ENCODE data around the gene MFAP4. TPM values are rescaled to one million over a fixed set of nuclear protein-coding genes. Genes with fewer than 3 reads are reported as not detected.
"Not testable (repeated sequence)": the region's sequence is repeated elsewhere in the genome, so short reads cannot be mapped to it uniquely, and the experiment has no call there.

Gene MFAP4
- total and polyA plus RNA-seq, 4 donors = 2.1 to 13.3 (median 5.7) TPM

GRCh38 chr17:19357351-19357750 is 29.6 kb downstream of the MFAP4 start (continued):
- TF ChIP-seq REST (IDR thresholded peaks at IDR 0.05) = no peak
- TF ChIP-seq NR2F2 (IDR thresholded peaks at IDR 0.05) = no peak

DNA sequence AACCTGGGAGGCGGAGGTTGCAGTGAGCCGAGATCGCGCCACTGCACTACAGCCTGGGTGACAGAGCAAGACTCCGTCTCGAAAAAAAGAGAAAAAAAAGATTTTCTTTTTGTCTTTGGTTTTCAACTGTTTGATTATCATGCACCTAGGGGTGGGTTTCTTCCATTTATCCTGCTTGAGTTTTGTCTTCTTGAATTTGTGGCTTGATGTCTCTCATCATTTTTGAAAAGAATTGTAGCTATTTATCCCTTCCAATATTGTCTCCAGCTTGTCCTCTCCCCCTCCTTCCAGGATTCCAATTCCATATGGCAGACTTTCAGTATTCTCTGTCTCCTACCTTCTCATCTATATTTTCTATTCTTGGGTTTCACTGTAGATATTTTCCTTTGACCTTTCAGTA is 32.2 kb downstream of the MFAP4 start:
- H3K4me1 ChIP-seq (ENCODE audit: control insufficient read depth in 4 of 4, insufficient read depth in 4 of 4, low read length in 3 of 4) = no peaks in the 10 kb centered on the region
- no peak overlapping the region for H3K27ac ChIP-seq (ENCODE audit: low read depth in 1 of 2, low read length in 2 of 2)
- WGBS = 89% methylated on average over 6 of the region's 6 CpGs
- no peak for TF ChIP-seq GABPA (IDR thresholded peaks at IDR 0.05 in 1 of 2, conservative IDR thresholded peaks at IDR 0.05 in 1 of 2)
- TF ChIP-seq SP1 (IDR thresholded peaks at IDR 0.05) = no peak
- TF ChIP-seq RAD21 (IDR thresholded peaks at IDR 0.05) = no peak
- no peak for TF ChIP-seq ATF3 (IDR thresholded peaks at IDR 0.05)
- no peak for TF ChIP-seq YY1 (IDR thresholded peaks at IDR 0.05)
- TF ChIP-seq JUND (IDR thresholded peaks at IDR 0.05) = no peak
- TF ChIP-seq HNF4G (IDR thresholded peaks at IDR 0.05) = no peak
- no peak for TF ChIP-seq MAX (IDR thresholded peaks at IDR 0.05)
- TF ChIP-seq NR2F2 (IDR thresholded peaks at IDR 0.05) = no peak
- TF ChIP-seq FOXA2 (IDR thresholded peaks at IDR 0.05) = no peak
- TF ChIP-seq RXRA (IDR thresholded peaks at IDR 0.05) = no peak
- no peak for TF ChIP-seq CTCF (IDR thresholded peaks at IDR 0.05; ENCODE audit: low read depth, low read length, missing input control)
- TF ChIP-seq TAF1 (conservative IDR thresholded peaks at IDR 0.05) = no peak
- H3K36me3 ChIP-seq (ENCODE audit: control insufficient read depth in 4 of 4, insufficient read depth in 3 of 4, low read depth in 1 of 4, low read length in 3 of 4) = no peaks in the 10 kb centered on the region
- H3K27me3 ChIP-seq (ENCODE audit: control insufficient read depth in 4 of 4, insufficient read depth in 4 of 4, low read length in 3 of 4) = no peaks in the 10 kb centered on the region
- no peak for DNase-seq (ENCODE audit: low spot score)
- H3K9me3 ChIP-seq (ENCODE audit: control insufficient read depth in 4 of 4, low read length in 3 of 4) = no peaks in the 10 kb centered on the region
- H3K4me3 ChIP-seq (ENCODE audit: low read depth in 1 of 3, low read length in 3 of 3) = no peak overlapping the region
- H3K9ac ChIP-seq (ENCODE audit: low read depth in 1 of 2, low read length in 2 of 2) = no peak overlapping the region

GRCh38 chr17:19353401-19353800 is 33.6 kb downstream of the MFAP4 start:
- H3K36me3 ChIP-seq (ENCODE audit: control insufficient read depth in 4 of 4, insufficient read depth in 3 of 4, low read depth in 1 of 4, low read length in 3 of 4); H3K9me3 ChIP-seq (ENCODE audit: control insufficient read depth in 4 of 4, low read length in 3 of 4); H3K9ac ChIP-seq (ENCODE audit: low read depth in 1 of 2, low read length in 2 of 2); H3K27ac ChIP-seq (ENCODE audit: low read depth in 1 of 2, low read length in 2 of 2); H3K4me1 ChIP-seq (ENCODE audit: control insufficient read depth in 4 of 4, insufficient read depth in 4 of 4, low read length in 3 of 4); H3K27me3 ChIP-seq (ENCODE audit: control insufficient read depth in 4 of 4, insufficient read depth in 4 of 4, low read length in 3 of 4); DNase-seq (ENCODE audit: low spot score); H3K4me3 ChIP-seq (ENCODE audit: low read depth in 1 of 3, low read length in 3 of 3): not testable (repeated sequence)
- 94% methylated on average over 11 of the region's 11 CpGs for WGBS

Data from liver (tissue), 9 donors.